HG02943 (cell line): ENCODE data around the gene TREML2.

ENCODE experiments used
- ATAC-seq: cut with Tn5 transposase; IDR thresholded peaks from one replicate; pipeline ENCODE4 v1.9.1; 2021; ENCODE audit warnings: mild to moderate bottlenecking, low read depth, moderate library complexity; ENCODE audit not compliant: unreplicated experiment

TREML2 gene

GRCh38 chr6:41155132-41155805 is 45.7 kb downstream of the TREML2 start:
- ATAC-seq, result no peak

GRCh38 chr6:41153992-41154625 is 46.8 kb downstream of the TREML2 start, which contains the start of gene TREML1:
TREML1 (minus strand) TSS chr6:41154347; CDS start chr6:41154288, 59 bp downstream.
- no peak for ATAC-seq

- ATAC-seq, result no peak
Measured at GRCh38 chr6:41153451-41153850, 47.5 kb downstream of the TREML2 start.

- ATAC-seq, result no peak
Measured at GRCh38 chr6:41150671-41151070, 50.3 kb downstream of the TREML2 start.

GRCh38 chr6:41147917-41148316 is 53.0 kb downstream of the TREML2 start:
- no peak for ATAC-seq
